HepG2 (cell line): Measurements from ENCODE around the gene IWS1. TPM values are rescaled to one million over a fixed set of nuclear protein-coding genes. Genes with fewer than 3 reads are reported as not detected.

ENCODE experiments used
- CHCHD3 ChIP-seq: sonication (generic); formaldehyde crosslinking; IDR thresholded peaks from 2 replicates; pipeline ENCODE4 v1.8.0; 2022; ENCODE audit warnings: mild to moderate bottlenecking, missing genetic modification reagents, moderate library complexity
- E2F1 ChIP-seq: sonication (generic); formaldehyde crosslinking; IDR thresholded peaks from 2 replicates; pipeline ENCODE4 v1.5.0; 2020; ENCODE audit warnings: missing genetic modification reagents
- FOXP1 ChIP-seq, 2 experiments: fragments of 450-650 bp in 1 of 2; IDR thresholded peaks; 2 replicates each; pipeline ENCODE4 v1.6.1; 2017 to 2018; ENCODE audit warnings: antibody characterized with exemption in 1 of 2
- HBP1 ChIP-seq: IDR thresholded peaks from 2 replicates; pipeline ENCODE4 v1.6.1; 2016; ENCODE audit warnings: low read depth, control low read depth
- HOXA3 ChIP-seq: sonication (generic); formaldehyde crosslinking; IDR thresholded peaks from 2 replicates; pipeline ENCODE4 v1.5.0; 2020; ENCODE audit warnings: missing genetic modification reagents
- HOXA7 ChIP-seq: sonication (generic); formaldehyde crosslinking; IDR thresholded peaks from 2 replicates; pipeline ENCODE4 v1.8.1; 2022; ENCODE audit warnings: mild to moderate bottlenecking, missing genetic modification reagents, moderate library complexity
- HOXA9 ChIP-seq: sonication (generic); formaldehyde crosslinking; IDR thresholded peaks from 2 replicates; pipeline ENCODE4 v1.8.1; 2022; ENCODE audit warnings: missing genetic modification reagents, mild to moderate bottlenecking, moderate library complexity, borderline replicate concordance
- MAZ ChIP-seq, 2 experiments: sonication (generic) in 1 of 2; formaldehyde crosslinking in 1 of 2; IDR thresholded peaks; 2 replicates each; pipeline versions ENCODE4 v1.5.0 to v1.6.1; 2012 to 2020; ENCODE audit warnings: low read depth in 2 of 2, mild to moderate bottlenecking in 2 of 2, borderline replicate concordance in 1 of 2, improper control_type of control experiment in 1 of 2, low read length in 1 of 2, missing genetic modification reagents in 1 of 2, moderate library complexity in 1 of 2
- MTA3 ChIP-seq: sonication (generic); formaldehyde crosslinking; IDR thresholded peaks from 2 replicates; pipeline ENCODE4 v1.4.0; 2020; ENCODE audit warnings: missing genetic modification reagents
- SIX1 ChIP-seq: sonication (generic); formaldehyde crosslinking; IDR thresholded peaks from 2 replicates; pipeline ENCODE4 v1.4.0; 2020; ENCODE audit warnings: missing genetic modification reagents, borderline replicate concordance
- SOX13 ChIP-seq, 3 experiments: fragments of 450-650 bp in 1 of 3; sonication (generic) in 1 of 3; formaldehyde crosslinking in 1 of 3; IDR thresholded peaks in 2 of 3; conservative IDR thresholded peaks in 1 of 3; 2 replicates each; pipeline versions ENCODE4 v1.5.0 to v1.6.1; 2016 to 2020; ENCODE audit warnings: antibody characterized with exemption in 1 of 3, mild to moderate bottlenecking in 1 of 3, missing compliant biosample characterization in 1 of 3, missing genetic modification reagents in 1 of 3, moderate library complexity in 1 of 3
- ZNF589 ChIP-seq: sonication (generic); formaldehyde crosslinking; conservative IDR thresholded peaks from 2 replicates; pipeline ENCODE4 v1.8.0; 2022; ENCODE audit warnings: mild to moderate bottlenecking, moderate library complexity, missing genetic modification reagents
- ZNF660 ChIP-seq: sonication (generic); formaldehyde crosslinking; IDR thresholded peaks from 2 replicates; pipeline ENCODE4 v1.5.1; 2020; ENCODE audit warnings: mild to moderate bottlenecking, low read depth, missing genetic modification reagents, borderline replicate concordance
- ZNF672 ChIP-seq: sonication (generic); formaldehyde crosslinking; IDR thresholded peaks from 2 replicates; pipeline ENCODE4 v1.8.1; 2022; ENCODE audit warnings: missing genetic modification reagents
- ZNF841 ChIP-seq: sonication (generic); formaldehyde crosslinking; IDR thresholded peaks from 2 replicates; pipeline ENCODE4 v1.8.1; 2023; ENCODE audit warnings: missing genetic modification reagents, borderline replicate concordance
- polyA plus RNA-seq, 8 experiments: library from polyadenylated mRNA; depleted of rRNA in 3 of 8; stranded (reverse) in 7 of 8; unstranded in 1 of 8; fragments of >200 nt; fragmentation: Illumina TruSeq in 4 of 8; extraction: Trizol in 4 of 8; gene quantifications; 2 replicates each; pipeline versions ENCODE4 v1.2.1 to v1.2.3, GENCODE V29; 2011 to 2016; ENCODE audit warnings: low read depth in 4 of 8, missing spikeins in 1 of 8, mixed read lengths in 1 of 8; ENCODE audit not compliant: insufficient read depth in 1 of 8
- total RNA-seq, 5 experiments: library from RNA; depleted of rRNA; stranded (reverse); fragments of >200 nt; fragmentation: Illumina TruSeq; extraction: Trizol; gene quantifications; 2 replicates each; pipeline ENCODE4 v1.2.3, GENCODE V29; 2016; ENCODE audit warnings: low read depth in 1 of 5
- TF ChIP-seq, protein P1 (sequence below): sonication (generic); formaldehyde crosslinking; IDR thresholded peaks from 2 replicates; pipeline ENCODE4 v1.4.0; 2020; ENCODE audit warnings: missing genetic modification reagents, borderline replicate concordance
- TF ChIP-seq, protein P2 (sequence below): sonication (generic); formaldehyde crosslinking; IDR thresholded peaks from 2 replicates; pipeline ENCODE4 v1.9.0; 2022; ENCODE audit warnings: missing genetic modification reagents, mild to moderate bottlenecking, borderline replicate concordance

IWS1 gene
- total and polyA plus RNA-seq, 2 of the 13 experiments (the other 11 are each of a cell fraction or from before 2014, with no cell fraction given): 28.9 to 62.3 TPM

- TF ChIP-seq, protein P1, sequence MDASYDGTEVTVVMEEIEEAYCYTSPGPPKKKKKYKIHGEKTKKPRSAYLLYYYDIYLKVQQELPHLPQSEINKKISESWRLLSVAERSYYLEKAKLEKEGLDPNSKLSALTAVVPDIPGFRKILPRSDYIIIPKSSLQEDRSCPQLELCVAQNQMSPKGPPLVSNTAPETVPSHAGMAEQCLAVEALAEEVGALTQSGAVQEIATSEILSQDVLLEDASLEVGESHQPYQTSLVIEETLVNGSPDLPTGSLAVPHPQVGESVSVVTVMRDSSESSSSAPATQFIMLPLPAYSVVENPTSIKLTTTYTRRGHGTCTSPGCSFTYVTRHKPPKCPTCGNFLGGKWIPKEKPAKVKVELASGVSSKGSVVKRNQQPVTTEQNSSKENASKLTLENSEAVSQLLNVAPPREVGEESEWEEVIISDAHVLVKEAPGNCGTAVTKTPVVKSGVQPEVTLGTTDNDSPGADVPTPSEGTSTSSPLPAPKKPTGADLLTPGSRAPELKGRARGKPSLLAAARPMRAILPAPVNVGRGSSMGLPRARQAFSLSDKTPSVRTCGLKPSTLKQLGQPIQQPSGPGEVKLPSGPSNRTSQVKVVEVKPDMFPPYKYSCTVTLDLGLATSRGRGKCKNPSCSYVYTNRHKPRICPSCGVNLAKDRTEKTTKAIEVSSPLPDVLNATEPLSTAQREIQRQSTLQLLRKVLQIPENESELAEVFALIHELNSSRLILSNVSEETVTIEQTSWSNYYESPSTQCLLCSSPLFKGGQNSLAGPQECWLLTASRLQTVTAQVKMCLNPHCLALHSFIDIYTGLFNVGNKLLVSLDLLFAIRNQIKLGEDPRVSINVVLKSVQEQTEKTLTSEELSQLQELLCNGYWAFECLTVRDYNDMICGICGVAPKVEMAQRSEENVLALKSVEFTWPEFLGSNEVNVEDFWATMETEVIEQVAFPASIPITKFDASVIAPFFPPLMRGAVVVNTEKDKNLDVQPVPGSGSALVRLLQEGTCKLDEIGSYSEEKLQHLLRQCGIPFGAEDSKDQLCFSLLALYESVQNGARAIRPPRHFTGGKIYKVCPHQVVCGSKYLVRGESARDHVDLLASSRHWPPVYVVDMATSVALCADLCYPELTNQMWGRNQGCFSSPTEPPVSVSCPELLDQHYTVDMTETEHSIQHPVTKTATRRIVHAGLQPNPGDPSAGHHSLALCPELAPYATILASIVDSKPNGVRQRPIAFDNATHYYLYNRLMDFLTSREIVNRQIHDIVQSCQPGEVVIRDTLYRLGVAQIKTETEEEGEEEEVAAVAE: peak; percentile 75; the same call in 1 of the 2 replicates
- TF ChIP-seq ZNF589 (peak; percentile 82; the same call in 1 of the 2 replicates), HOXA7 (CRISPR knock-in tag) (no peak), HOXA3 (CRISPR knock-in tag) (peak; percentile 96), MAZ (IDR thresholded peaks at IDR 0.05; ENCODE audit: borderline replicate concordance, low read depth, low read length) (peak; percentile 81), MAZ (CRISPR knock-in tag; IDR thresholded peaks at IDR 0.05; ENCODE audit: low read depth) (peak; percentile 97), ZNF672 (CRISPR knock-in tag) (no peak), SOX13 (IDR thresholded peaks at IDR 0.05) (no peak; the same call in 1 of the 2 replicates), SOX13 (CRISPR knock-in tag; conservative IDR thresholded peaks at IDR 0.05 in 1 of 2, IDR thresholded peaks at IDR 0.05 in 1 of 2) (peak in 1 of 2 experiments; percentile 78; a peak in 2 of 4 replicates), ZNF660 (CRISPR knock-in tag) (no peak), HOXA9 (no peak), E2F1 (CRISPR knock-in tag) (peak; percentile 65; the same call in 1 of the 2 replicates), CHCHD3 (CRISPR knock-in tag) (no peak), ZNF841 (CRISPR knock-in tag) (no peak), SIX1 (CRISPR knock-in tag) (peak; percentile 65), FOXP1 (IDR thresholded peaks at IDR 0.05) (no peak), FOXP1 (CRISPR knock-in tag; IDR thresholded peaks at IDR 0.05) (peak; percentile 66), HBP1 (CRISPR knock-in tag) (peak; percentile 70; the same call in 1 of the 2 replicates), MTA3 (CRISPR knock-in tag) (no peak)
- TF ChIP-seq, protein P2, sequence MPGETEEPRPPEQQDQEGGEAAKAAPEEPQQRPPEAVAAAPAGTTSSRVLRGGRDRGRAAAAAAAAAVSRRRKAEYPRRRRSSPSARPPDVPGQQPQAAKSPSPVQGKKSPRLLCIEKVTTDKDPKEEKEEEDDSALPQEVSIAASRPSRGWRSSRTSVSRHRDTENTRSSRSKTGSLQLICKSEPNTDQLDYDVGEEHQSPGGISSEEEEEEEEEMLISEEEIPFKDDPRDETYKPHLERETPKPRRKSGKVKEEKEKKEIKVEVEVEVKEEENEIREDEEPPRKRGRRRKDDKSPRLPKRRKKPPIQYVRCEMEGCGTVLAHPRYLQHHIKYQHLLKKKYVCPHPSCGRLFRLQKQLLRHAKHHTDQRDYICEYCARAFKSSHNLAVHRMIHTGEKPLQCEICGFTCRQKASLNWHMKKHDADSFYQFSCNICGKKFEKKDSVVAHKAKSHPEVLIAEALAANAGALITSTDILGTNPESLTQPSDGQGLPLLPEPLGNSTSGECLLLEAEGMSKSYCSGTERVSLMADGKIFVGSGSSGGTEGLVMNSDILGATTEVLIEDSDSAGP (CRISPR knock-in tag): peak; percentile 96
Observed at GRCh38 chr2:127437781-127438726, 88.2 kb downstream of the IWS1 start (continued).
